OCI-LY1 (cell line): ENCODE data around the gene CLCN6.

Experiments
- H2AFZ ChIP-seq: fragments of 200-600 bp; sonication (generic), shearing (Covaris generic); 2 replicates; pipeline ENCODE4 v1.6.0; 2014; ENCODE audit warnings: antibody characterized with exemption, mild to moderate bottlenecking, low read length
- H3F3A ChIP-seq: fragments of 200-600 bp; sonication (generic), shearing (Covaris generic); 2 replicates; pipeline ENCODE4 v1.6.0; 2014; ENCODE audit warnings: mild to moderate bottlenecking, antibody characterized with exemption, low read length, moderate library complexity; ENCODE audit not compliant: insufficient read depth
- H3K27ac ChIP-seq: fragments of 200-600 bp; sonication (generic); 2 replicates; pipeline ENCODE4 v1.5.1; 2014; ENCODE audit warnings: low read length, mixed run types, mild to moderate bottlenecking, low read depth; ENCODE audit not compliant: poor library complexity, severe bottlenecking
- H3K27me3 ChIP-seq: fragments of 200-600 bp; sonication (generic); 2 replicates; pipeline ENCODE4 v1.6.0; 2014; ENCODE audit warnings: antibody characterized with exemption, mild to moderate bottlenecking, low read length, moderate library complexity; ENCODE audit not compliant: insufficient read depth
- H3K36me3 ChIP-seq: fragments of 200-600 bp; sonication (generic); 2 replicates; pipeline ENCODE4 v1.6.1; 2014; ENCODE audit warnings: mild to moderate bottlenecking, antibody characterized with exemption, low read length, moderate library complexity, mixed read lengths; ENCODE audit not compliant: insufficient read depth
- H3K4me1 ChIP-seq: fragments of 200-600 bp; sonication (generic); 2 replicates; pipeline ENCODE4 v1.5.1; 2014; ENCODE audit warnings: mild to moderate bottlenecking, low read length, moderate library complexity; ENCODE audit not compliant: insufficient read depth, severe bottlenecking
- H3K4me2 ChIP-seq: fragments of 200-600 bp; sonication (generic), shearing (Covaris generic); 2 replicates; pipeline ENCODE4 v1.6.1; 2014; ENCODE audit warnings: low read length
- H3K4me3 ChIP-seq: fragments of 200-600 bp; sonication (generic); 2 replicates; pipeline ENCODE4 v1.5.1; 2014; ENCODE audit warnings: low read length, low read depth, mild to moderate bottlenecking, mixed read lengths; ENCODE audit not compliant: poor library complexity, severe bottlenecking
- H3K79me2 ChIP-seq: fragments of 200-600 bp; shearing (Covaris generic); 2 replicates; pipeline ENCODE4 v1.6.1; 2016; ENCODE audit warnings: mixed run types, low read length, mixed read lengths; ENCODE audit not compliant: insufficient read depth
- H3K9ac ChIP-seq: fragments of 200-600 bp; sonication (generic), shearing (Covaris generic); 2 replicates; pipeline ENCODE4 v1.6.1; 2014; ENCODE audit warnings: mild to moderate bottlenecking, low read length, mixed read lengths
- H3K9me2 ChIP-seq: fragments of 200-600 bp; sonication (generic), shearing (Covaris generic); 2 replicates; pipeline ENCODE4 v1.6.1; 2014; ENCODE audit warnings: low read depth, mild to moderate bottlenecking, low read length, mixed read lengths
- H3K9me3 ChIP-seq: fragments of 200-600 bp; shearing (Covaris generic); 2 replicates; pipeline ENCODE4 v1.6.1; 2014; ENCODE audit warnings: low read length, mixed read lengths
- H4K20me1 ChIP-seq: fragments of 200-600 bp; sonication (generic), shearing (Covaris generic); 2 replicates; pipeline ENCODE4 v1.6.0; 2016; ENCODE audit warnings: mild to moderate bottlenecking, low read length; ENCODE audit not compliant: insufficient read depth
- EZH2 ChIP-seq: fragments of 200-600 bp; sonication (generic), shearing (Covaris generic); IDR thresholded peaks from 2 replicates; pipeline ENCODE4 v1.8.0; 2017; ENCODE audit warnings: borderline replicate concordance, mixed run types, mild to moderate bottlenecking, antibody characterized with exemption, low read length, moderate library complexity, mixed read lengths
- TF ChIP-seq, protein P1 (sequence below): fragments of 200-600 bp; sonication (generic), shearing (Covaris generic); IDR thresholded peaks from 2 replicates; pipeline ENCODE4 v1.5.1; 2017; ENCODE audit warnings: mild to moderate bottlenecking, antibody characterized with exemption, low read length, moderate library complexity, mixed read lengths

The CLCN6 gene

GRCh38 chr1:11767922-11768704, 37.9 kb upstream of the CLCN6 start:
- Histone ChIP-seq H3K27ac (no peak overlapping the region), H3K4me1 (peaks cover 5% of the 10 kb centered on the region), H3K4me2 (no peak overlapping the region), H3K36me3 (no peaks in the 10 kb centered on the region), H3K9me3 (no peaks in the 10 kb centered on the region), H3K4me3 (no peak overlapping the region), H3K9ac (no peak overlapping the region), H2AFZ (no peak overlapping the region), H3K79me2 (no peaks in the 10 kb centered on the region), H3K9me2 (no peaks in the 10 kb centered on the region), H4K20me1 (no peaks in the 10 kb centered on the region), H3K27me3 (no peaks in the 10 kb centered on the region), H3F3A (no peaks in the 10 kb centered on the region)
- no peak for TF ChIP-seq EZH2
- TF ChIP-seq, protein P1, sequence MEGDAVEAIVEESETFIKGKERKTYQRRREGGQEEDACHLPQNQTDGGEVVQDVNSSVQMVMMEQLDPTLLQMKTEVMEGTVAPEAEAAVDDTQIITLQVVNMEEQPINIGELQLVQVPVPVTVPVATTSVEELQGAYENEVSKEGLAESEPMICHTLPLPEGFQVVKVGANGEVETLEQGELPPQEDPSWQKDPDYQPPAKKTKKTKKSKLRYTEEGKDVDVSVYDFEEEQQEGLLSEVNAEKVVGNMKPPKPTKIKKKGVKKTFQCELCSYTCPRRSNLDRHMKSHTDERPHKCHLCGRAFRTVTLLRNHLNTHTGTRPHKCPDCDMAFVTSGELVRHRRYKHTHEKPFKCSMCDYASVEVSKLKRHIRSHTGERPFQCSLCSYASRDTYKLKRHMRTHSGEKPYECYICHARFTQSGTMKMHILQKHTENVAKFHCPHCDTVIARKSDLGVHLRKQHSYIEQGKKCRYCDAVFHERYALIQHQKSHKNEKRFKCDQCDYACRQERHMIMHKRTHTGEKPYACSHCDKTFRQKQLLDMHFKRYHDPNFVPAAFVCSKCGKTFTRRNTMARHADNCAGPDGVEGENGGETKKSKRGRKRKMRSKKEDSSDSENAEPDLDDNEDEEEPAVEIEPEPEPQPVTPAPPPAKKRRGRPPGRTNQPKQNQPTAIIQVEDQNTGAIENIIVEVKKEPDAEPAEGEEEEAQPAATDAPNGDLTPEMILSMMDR, result no peak

GRCh38 chr1:11768821-11769220, 37.2 kb upstream of the CLCN6 start:
- Histone ChIP-seq H3K9me3 (no peaks in the 10 kb centered on the region), H3K9me2 (no peaks in the 10 kb centered on the region), H3K4me1 (peaks cover 5% of the 10 kb centered on the region), H3K36me3 (no peaks in the 10 kb centered on the region), H3K9ac (no peak overlapping the region), H3K79me2 (no peaks in the 10 kb centered on the region), H3K27me3 (no peaks in the 10 kb centered on the region), H3K4me2 (no peak overlapping the region), H4K20me1 (no peaks in the 10 kb centered on the region), H3K4me3 (no peak overlapping the region), H3F3A (no peaks in the 10 kb centered on the region), H3K27ac (no peak overlapping the region), H2AFZ (no peak overlapping the region)
- no peak for TF ChIP-seq EZH2
- TF ChIP-seq, protein P1, result no peak

DNA sequence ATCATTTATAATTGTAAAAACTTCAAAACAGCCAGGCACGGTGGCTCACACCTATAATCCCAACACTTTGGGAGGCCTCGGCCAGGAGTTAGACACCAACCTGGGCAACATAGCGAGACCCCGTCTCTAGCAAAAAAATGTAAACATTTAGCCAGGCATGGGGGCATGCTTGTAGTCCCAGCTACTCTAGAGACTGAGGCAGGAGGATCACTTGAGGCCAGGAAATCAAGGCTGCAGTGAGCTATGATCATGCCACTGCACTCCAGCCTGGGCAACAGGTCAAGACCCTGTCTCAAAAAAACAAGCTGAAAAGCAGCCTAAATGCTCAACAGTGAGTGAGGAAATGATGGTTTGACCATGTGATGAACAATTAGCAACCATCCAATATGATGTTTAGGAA, 36.7 kb upstream of the CLCN6 start:
- Histone ChIP-seq H2AFZ (no peak overlapping the region), H3K27me3 (no peaks in the 10 kb centered on the region), H3K27ac (no peak overlapping the region), H4K20me1 (no peaks in the 10 kb centered on the region), H3K79me2 (no peaks in the 10 kb centered on the region), H3K4me2 (no peak overlapping the region), H3K9me3 (no peaks in the 10 kb centered on the region), H3K36me3 (no peaks in the 10 kb centered on the region), H3K9ac (no peak overlapping the region), H3K4me1 (peaks cover 5% of the 10 kb centered on the region), H3F3A (no peaks in the 10 kb centered on the region), H3K4me3 (no peak overlapping the region), H3K9me2 (no peaks in the 10 kb centered on the region)
- no peak for TF ChIP-seq EZH2
- TF ChIP-seq, protein P1, result no peak
